ENCODE data around the gene HOXB2. TPM values are rescaled to one million over a fixed set of nuclear protein-coding genes. Genes with fewer than 3 reads are reported as not detected.

Gene HOXB2
- polyA plus RNA-seq, 3 donors, result 1.6 to 3.8 (median 3.3) TPM

- peak overlapping the region in 1 of 2 donors; percentile 91 for H3K4me3 Mint-ChIP-seq
- H3K4me2 ChIP-seq (replicated peaks; ENCODE audit: extremely low read depth, low read length, poor library complexity, severe bottlenecking), result no peak overlapping the region
- no peaks in the 10 kb centered on the region for H4K20me1 ChIP-seq (ENCODE audit: insufficient read depth, low read length)
- no peaks in the 10 kb centered on the region for H3K9me3 ChIP-seq (replicated peaks in 1 of 2; ENCODE audit: control insufficient read depth in 1 of 2, insufficient read depth in 1 of 2, low read length in 2 of 2)
- H2AFZ ChIP-seq (ENCODE audit: insufficient read depth, low read depth, low read length, poor library complexity, severe bottlenecking), result no peak overlapping the region
- H3K36me3 Mint-ChIP-seq, result peaks cover 2 to 12% of the 10 kb centered on the region in 2 donors
- H3K36me3 ChIP-seq (replicated peaks in 1 of 2; ENCODE audit: control insufficient read depth in 1 of 2, insufficient read depth in 2 of 2, low read length in 2 of 2), result no peaks in the 10 kb centered on the region
- peaks cover 50 to 61% (median 52%) of the 10 kb centered on the region in 3 donors for H3K27me3 Mint-ChIP-seq (ENCODE audit: low read depth in 3 of 3)
- H3K4me3 ChIP-seq (replicated peaks in 1 of 3; ENCODE audit: low read depth in 2 of 3, low read length in 3 of 3), result no peak overlapping the region
- H3K27ac Mint-ChIP-seq, result no peak overlapping the region
- H3K27ac ChIP-seq (ENCODE audit: low read depth in 1 of 2, low read length in 2 of 2), result no peak overlapping the region
- no peaks in the 10 kb centered on the region for H3K79me2 ChIP-seq (ENCODE audit: insufficient read depth, low read length)
- H3K27me3 ChIP-seq (ENCODE audit: control insufficient read depth in 2 of 2, insufficient read depth in 2 of 2, low read length in 2 of 2), result peaks cover 21 to 49% of the 10 kb centered on the region in 2 donors
- intact Hi-C loops (cut with micrococcal nuclease), result no loop called here
- H3K4me1 ChIP-seq (ENCODE audit: control insufficient read depth in 1 of 2, insufficient read depth in 2 of 2, low read length in 2 of 2), result peaks cover 3 to 8% of the 10 kb centered on the region in 2 donors
- 83% methylated on average over 27 of the region's 44 CpGs for WGBS (ENCODE audit: insufficient coverage)
- no peak overlapping the region for H3K9ac ChIP-seq (ENCODE audit: insufficient read depth, low read length, poor library complexity, severe bottlenecking)
- DNase-seq, result no peak
- peaks cover 0 to 11% (median 0%) of the 10 kb centered on the region in 7 donors for H3K9me3 Mint-ChIP-seq
- H3K4me1 Mint-ChIP-seq, result peaks cover 12% of the 10 kb centered on the region
- TF ChIP-seq, protein P1, sequence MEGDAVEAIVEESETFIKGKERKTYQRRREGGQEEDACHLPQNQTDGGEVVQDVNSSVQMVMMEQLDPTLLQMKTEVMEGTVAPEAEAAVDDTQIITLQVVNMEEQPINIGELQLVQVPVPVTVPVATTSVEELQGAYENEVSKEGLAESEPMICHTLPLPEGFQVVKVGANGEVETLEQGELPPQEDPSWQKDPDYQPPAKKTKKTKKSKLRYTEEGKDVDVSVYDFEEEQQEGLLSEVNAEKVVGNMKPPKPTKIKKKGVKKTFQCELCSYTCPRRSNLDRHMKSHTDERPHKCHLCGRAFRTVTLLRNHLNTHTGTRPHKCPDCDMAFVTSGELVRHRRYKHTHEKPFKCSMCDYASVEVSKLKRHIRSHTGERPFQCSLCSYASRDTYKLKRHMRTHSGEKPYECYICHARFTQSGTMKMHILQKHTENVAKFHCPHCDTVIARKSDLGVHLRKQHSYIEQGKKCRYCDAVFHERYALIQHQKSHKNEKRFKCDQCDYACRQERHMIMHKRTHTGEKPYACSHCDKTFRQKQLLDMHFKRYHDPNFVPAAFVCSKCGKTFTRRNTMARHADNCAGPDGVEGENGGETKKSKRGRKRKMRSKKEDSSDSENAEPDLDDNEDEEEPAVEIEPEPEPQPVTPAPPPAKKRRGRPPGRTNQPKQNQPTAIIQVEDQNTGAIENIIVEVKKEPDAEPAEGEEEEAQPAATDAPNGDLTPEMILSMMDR (IDR thresholded peaks at IDR 0.05), result no peak
Measured at GRCh38 chr17:48554412-48555257, 9.7 kb upstream of the HOXB2 start.

GRCh38 chr17:48553826-48554225 is 8.9 kb upstream of the HOXB2 start:
- Histone ChIP-seq H3K27ac (ENCODE audit: low read depth in 1 of 2, low read length in 2 of 2) (no peak overlapping the region), H3K9ac (ENCODE audit: insufficient read depth, low read length, poor library complexity, severe bottlenecking) (no peak overlapping the region), H3K4me2 (replicated peaks; ENCODE audit: extremely low read depth, low read length, poor library complexity, severe bottlenecking) (no peak overlapping the region), H3K27me3 (ENCODE audit: control insufficient read depth in 2 of 2, insufficient read depth in 2 of 2, low read length in 2 of 2) (peaks cover 21 to 49% of the 10 kb centered on the region in 2 donors), H2AFZ (ENCODE audit: insufficient read depth, low read depth, low read length, poor library complexity, severe bottlenecking) (no peak overlapping the region), H3K79me2 (ENCODE audit: insufficient read depth, low read length) (no peaks in the 10 kb centered on the region), H3K36me3 (replicated peaks in 1 of 2; ENCODE audit: control insufficient read depth in 1 of 2, insufficient read depth in 2 of 2, low read length in 2 of 2) (no peaks in the 10 kb centered on the region), H3K4me3 (replicated peaks in 1 of 3; ENCODE audit: low read depth in 2 of 3, low read length in 3 of 3) (no peak overlapping the region), H4K20me1 (ENCODE audit: insufficient read depth, low read length) (no peaks in the 10 kb centered on the region), H3K4me1 (ENCODE audit: control insufficient read depth in 1 of 2, insufficient read depth in 2 of 2, low read length in 2 of 2) (peaks cover 3 to 9% of the 10 kb centered on the region in 2 donors), H3K9me3 (replicated peaks in 1 of 2; ENCODE audit: control insufficient read depth in 1 of 2, insufficient read depth in 1 of 2, low read length in 2 of 2) (no peaks in the 10 kb centered on the region)
- Mint-ChIP-seq H3K4me1 (peaks cover 12% of the 10 kb centered on the region), H3K4me3 (no peak overlapping the region), H3K36me3 (peaks cover 2 to 12% of the 10 kb centered on the region in 2 donors), H3K27me3 (ENCODE audit: low read depth in 3 of 3) (peaks cover 49 to 60% (median 51%) of the 10 kb centered on the region in 3 donors), H3K9me3 (peaks cover 0 to 11% (median 0%) of the 10 kb centered on the region in 7 donors), H3K27ac (no peak overlapping the region)
- DNase-seq, result no peak
- TF ChIP-seq, protein P1 (IDR thresholded peaks at IDR 0.05), result no peak
- no CpG with 5 or more reads among the region's 1 CpG for WGBS (ENCODE audit: insufficient coverage)
- intact Hi-C loops (cut with micrococcal nuclease), result no loop called here

Data from CD14-positive monocyte (primary cell).